GM21526 (cell line): ENCODE data around the gene COL12A1.
"Not testable (repeated sequence)": the region's sequence is repeated elsewhere in the genome, so short reads cannot be mapped to it uniquely, and the experiment has no call there.

Experiments
- ATAC-seq: cut with Tn5 transposase; IDR thresholded peaks from one replicate; pipeline ENCODE4 v1.9.1; 2021; ENCODE audit warnings: moderate library complexity; ENCODE audit not compliant: unreplicated experiment, low FRiP score

Gene COL12A1

GRCh38 chr6:75213732-75214131 is 7.9 kb upstream of the COL12A1 start:
- no peak for ATAC-seq

GRCh38 chr6:75213112-75213511 is 7.3 kb upstream of the COL12A1 start:
- ATAC-seq, result no peak

- no peak for ATAC-seq
These were observed 6.2 kb upstream of the COL12A1 start for GRCh38 chr6:75211920-75212590.

- ATAC-seq, result no peak
These were observed 5.3 kb upstream of the COL12A1 start for GRCh38 chr6:75210885-75211739.

GRCh38 chr6:75209184-75209723 is 3.4 kb upstream of the COL12A1 start:
- no peak for ATAC-seq

- peak; percentile 73 for ATAC-seq
These were observed 2.7 kb upstream of the COL12A1 start for GRCh38 chr6:75208298-75209183.

GRCh38 chr6:75206576-75207342 is 906 bp upstream of the COL12A1 start:
- no peak for ATAC-seq

GRCh38 chr6:75204959-75205775 is 686 bp downstream of the COL12A1 start:
- no peak for ATAC-seq

- no peak for ATAC-seq
These were observed 1.5 kb downstream of the COL12A1 start for GRCh38 chr6:75204217-75204958.

- no peak for ATAC-seq
These were observed 2.1 kb downstream of the COL12A1 start for GRCh38 chr6:75203721-75204120.

- ATAC-seq, result no peak
These were observed 3.1 kb downstream of the COL12A1 start for GRCh38 chr6:75202676-75203131.

GRCh38 chr6:75201901-75202672 is 3.8 kb downstream of the COL12A1 start:
- ATAC-seq, result no peak

GRCh38 chr6:75201021-75201420 is 4.8 kb downstream of the COL12A1 start:
- no peak for ATAC-seq

- no peak for ATAC-seq
These were observed 6.0 kb downstream of the COL12A1 start for GRCh38 chr6:75199889-75200288.

GRCh38 chr6:75196081-75196687 is 9.7 kb downstream of the COL12A1 start:
- no peak for ATAC-seq

GRCh38 chr6:75188221-75188925 is 17.5 kb downstream of the COL12A1 start:
- ATAC-seq, result no peak

GRCh38 chr6:75186581-75186980 is 19.3 kb downstream of the COL12A1 start:
- ATAC-seq, result not testable (repeated sequence)
